ENCODE data around the gene KTN1. TPM values are rescaled to one million over a fixed set of nuclear protein-coding genes. Genes with fewer than 3 reads are reported as not detected.

The KTN1 gene
- total RNA-seq, 3 donors from 2014 or later: 142 to 215 (median 182) TPM

DNA sequence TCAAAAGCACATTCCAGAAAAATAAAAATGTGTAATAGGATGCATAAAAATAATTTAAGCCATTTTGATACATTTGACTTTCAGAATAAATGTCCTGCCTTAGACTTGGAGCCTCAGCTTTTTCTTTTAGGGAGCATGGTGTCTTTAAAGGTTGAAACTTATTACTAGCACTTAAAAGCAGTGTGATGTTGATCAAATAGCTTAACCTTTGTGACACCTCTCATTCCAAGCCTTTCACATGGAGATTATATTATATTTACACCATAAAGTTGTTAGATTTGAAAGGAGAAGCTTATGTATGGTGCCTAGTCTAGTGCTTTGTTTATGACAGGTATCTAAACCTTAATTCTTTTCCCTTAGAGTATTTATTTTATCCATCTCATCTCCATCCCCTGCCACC is 61.9 kb downstream of the KTN1 start:
- H3K27ac ChIP-seq: no peak overlapping the region
- intact Hi-C loops (cut with DNase I; ENCODE audit: low total_unique reads): no loop called here
- no peaks in the 10 kb centered on the region for H3K27me3 ChIP-seq
- H3K36me3 ChIP-seq: peaks cover 5% of the 10 kb centered on the region
- TF ChIP-seq POLR2AphosphoS5 (IDR thresholded peaks at IDR 0.05): no peak
- no peak for TF ChIP-seq POLR2A (IDR thresholded peaks at IDR 0.05)
- TF ChIP-seq, protein P1, sequence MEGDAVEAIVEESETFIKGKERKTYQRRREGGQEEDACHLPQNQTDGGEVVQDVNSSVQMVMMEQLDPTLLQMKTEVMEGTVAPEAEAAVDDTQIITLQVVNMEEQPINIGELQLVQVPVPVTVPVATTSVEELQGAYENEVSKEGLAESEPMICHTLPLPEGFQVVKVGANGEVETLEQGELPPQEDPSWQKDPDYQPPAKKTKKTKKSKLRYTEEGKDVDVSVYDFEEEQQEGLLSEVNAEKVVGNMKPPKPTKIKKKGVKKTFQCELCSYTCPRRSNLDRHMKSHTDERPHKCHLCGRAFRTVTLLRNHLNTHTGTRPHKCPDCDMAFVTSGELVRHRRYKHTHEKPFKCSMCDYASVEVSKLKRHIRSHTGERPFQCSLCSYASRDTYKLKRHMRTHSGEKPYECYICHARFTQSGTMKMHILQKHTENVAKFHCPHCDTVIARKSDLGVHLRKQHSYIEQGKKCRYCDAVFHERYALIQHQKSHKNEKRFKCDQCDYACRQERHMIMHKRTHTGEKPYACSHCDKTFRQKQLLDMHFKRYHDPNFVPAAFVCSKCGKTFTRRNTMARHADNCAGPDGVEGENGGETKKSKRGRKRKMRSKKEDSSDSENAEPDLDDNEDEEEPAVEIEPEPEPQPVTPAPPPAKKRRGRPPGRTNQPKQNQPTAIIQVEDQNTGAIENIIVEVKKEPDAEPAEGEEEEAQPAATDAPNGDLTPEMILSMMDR (IDR thresholded peaks at IDR 0.05): no peak
- H3K4me3 ChIP-seq: no peak overlapping the region
- no peak for DNase-seq (ENCODE audit: low spot score in 2 of 2)
- no peaks in the 10 kb centered on the region for H3K4me1 ChIP-seq
- H3K9me3 ChIP-seq: no peaks in the 10 kb centered on the region

DNA sequence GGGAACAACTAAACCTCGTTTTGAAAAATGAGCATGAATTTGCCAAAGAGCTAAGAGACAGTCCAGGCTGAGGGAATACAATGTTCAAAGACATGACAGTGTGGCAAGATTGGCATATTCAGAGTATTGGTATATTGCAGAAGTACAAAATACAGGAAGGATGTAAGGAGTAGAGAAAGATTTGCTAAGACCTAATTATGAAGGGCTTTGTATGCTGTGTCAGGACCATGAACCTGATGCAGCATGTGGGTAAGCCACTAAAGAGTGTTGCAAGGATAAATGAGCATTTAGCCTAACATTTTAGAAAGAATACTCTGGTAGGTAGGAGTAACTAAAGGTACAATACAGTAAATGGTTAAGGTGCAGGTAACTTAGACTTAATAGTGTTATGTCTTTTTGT is 65.1 kb downstream of the KTN1 start:
- Histone ChIP-seq H3K4me1 (no peaks in the 10 kb centered on the region), H3K9me3 (no peaks in the 10 kb centered on the region), H3K27ac (no peak overlapping the region), H3K36me3 (peaks cover 5% of the 10 kb centered on the region), H3K27me3 (no peaks in the 10 kb centered on the region), H3K4me3 (no peak overlapping the region)
- TF ChIP-seq, protein P1 (IDR thresholded peaks at IDR 0.05): no peak
- TF ChIP-seq POLR2AphosphoS5 (IDR thresholded peaks at IDR 0.05) (no peak), POLR2A (IDR thresholded peaks at IDR 0.05) (no peak)
- no peak for DNase-seq (ENCODE audit: low spot score in 2 of 2)
- intact Hi-C loops (cut with DNase I; ENCODE audit: low total_unique reads): no loop called here

DNA sequence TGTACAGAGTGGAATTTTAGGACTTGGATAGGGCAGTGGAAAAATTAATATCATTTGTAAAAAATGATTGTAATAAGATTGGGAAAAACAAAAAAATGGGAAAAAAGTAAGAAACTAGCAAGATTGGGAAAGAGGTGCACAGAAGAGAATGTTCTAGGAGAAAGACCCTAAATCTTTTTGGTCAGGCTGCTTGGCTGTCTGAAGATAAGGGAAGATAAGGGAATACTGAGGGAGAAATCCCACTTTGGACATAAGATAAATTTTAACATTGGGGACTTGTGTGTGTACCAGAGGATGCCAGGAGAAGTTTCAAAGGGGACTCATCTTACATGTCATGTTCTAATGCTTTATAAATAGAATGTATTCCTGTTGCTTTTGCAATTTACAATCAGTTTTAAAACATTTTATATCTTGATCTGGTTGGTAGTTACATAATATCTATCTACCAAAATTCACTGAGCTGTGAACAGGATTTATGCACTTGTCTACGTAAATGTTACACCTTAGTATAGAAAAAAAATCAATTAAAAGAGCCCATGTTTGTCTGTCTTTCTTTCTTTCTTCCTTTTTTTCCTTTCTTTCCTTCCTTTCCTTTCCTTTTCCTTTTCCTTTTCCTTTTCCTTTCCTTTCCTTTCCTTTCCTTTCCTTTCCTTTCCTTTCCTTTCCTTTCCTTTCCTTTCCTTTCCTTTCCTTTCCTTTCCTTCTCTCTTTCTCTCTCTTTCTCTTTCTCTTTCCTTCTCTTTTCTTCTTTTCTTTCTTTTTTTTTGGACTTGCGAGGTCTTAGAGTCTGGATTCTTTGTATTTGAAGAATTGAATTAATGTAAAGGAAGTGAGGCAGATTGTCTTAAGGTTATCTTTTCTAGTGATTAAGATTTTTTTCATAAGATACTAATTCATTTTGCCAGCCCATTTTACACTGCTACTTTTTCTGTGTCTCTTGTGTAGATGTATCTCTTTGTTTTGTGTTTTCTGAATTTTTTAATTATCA is 66.1 kb downstream of the KTN1 start:
- no peaks in the 10 kb centered on the region for H3K27me3 ChIP-seq
- H3K27ac ChIP-seq: no peak overlapping the region
- no peaks in the 10 kb centered on the region for H3K4me1 ChIP-seq
- intact Hi-C loops (cut with DNase I; ENCODE audit: low total_unique reads): no loop called here
- H3K36me3 ChIP-seq: peaks cover 8% of the 10 kb centered on the region
- no peak for DNase-seq (ENCODE audit: low spot score in 2 of 2)
- TF ChIP-seq POLR2AphosphoS5 (IDR thresholded peaks at IDR 0.05): no peak
- no peak for TF ChIP-seq POLR2A (IDR thresholded peaks at IDR 0.05)
- TF ChIP-seq, protein P1 (IDR thresholded peaks at IDR 0.05): no peak
- no peaks in the 10 kb centered on the region for H3K9me3 ChIP-seq
- H3K4me3 ChIP-seq: no peak overlapping the region

DNA sequence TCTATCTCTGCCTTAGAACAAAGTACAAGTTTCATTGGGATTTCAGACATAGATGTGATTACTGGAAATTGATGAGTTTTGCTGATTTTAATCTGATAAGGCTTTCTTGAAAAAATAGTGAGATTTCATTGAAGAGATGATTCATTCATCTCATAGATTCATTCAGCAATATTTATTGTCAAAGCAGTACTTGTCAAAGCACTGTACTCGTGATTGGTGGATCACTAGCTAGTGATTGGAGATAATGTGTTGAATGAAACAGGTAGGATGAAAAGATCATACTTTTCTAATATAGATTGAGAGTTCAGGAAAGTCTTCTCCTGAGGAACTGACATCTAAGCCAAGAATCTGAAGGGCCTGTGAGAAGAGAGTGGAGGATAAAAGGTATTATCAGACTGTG is 71.0 kb downstream of the KTN1 start:
- Histone ChIP-seq H3K27ac (no peak overlapping the region), H3K4me3 (no peak overlapping the region), H3K36me3 (peaks cover 12% of the 10 kb centered on the region), H3K27me3 (no peaks in the 10 kb centered on the region), H3K9me3 (no peaks in the 10 kb centered on the region), H3K4me1 (no peaks in the 10 kb centered on the region)
- TF ChIP-seq, protein P1 (IDR thresholded peaks at IDR 0.05): no peak
- TF ChIP-seq POLR2A (IDR thresholded peaks at IDR 0.05) (no peak), POLR2AphosphoS5 (IDR thresholded peaks at IDR 0.05) (no peak)
- no peak for DNase-seq (ENCODE audit: low spot score in 2 of 2)
- intact Hi-C loops (cut with DNase I; ENCODE audit: low total_unique reads): no loop called here

DNA sequence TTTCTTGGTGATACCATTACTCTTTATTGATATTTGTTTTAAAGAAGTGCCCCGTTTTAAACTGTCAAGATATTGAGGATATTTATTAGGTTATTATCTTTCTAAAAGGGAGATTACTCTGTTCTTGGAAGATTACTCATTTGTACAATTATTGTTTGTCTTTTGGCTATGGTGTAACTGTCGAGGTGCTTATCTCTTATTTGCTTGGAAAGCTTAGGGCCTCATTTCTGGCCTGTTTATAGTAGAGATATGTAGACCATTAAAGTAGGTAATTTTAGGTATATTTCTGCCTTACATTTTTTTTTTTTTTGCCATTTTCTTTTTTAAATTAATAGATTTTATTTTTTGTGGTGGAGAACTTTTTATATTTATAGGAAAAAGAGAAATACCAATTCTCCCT is 74.2 kb downstream of the KTN1 start:
- H3K27me3 ChIP-seq: no peaks in the 10 kb centered on the region
- TF ChIP-seq POLR2A (IDR thresholded peaks at IDR 0.05) (no peak), POLR2AphosphoS5 (IDR thresholded peaks at IDR 0.05) (no peak)
- TF ChIP-seq, protein P1 (IDR thresholded peaks at IDR 0.05): no peak
- no peaks in the 10 kb centered on the region for H3K9me3 ChIP-seq
- H3K27ac ChIP-seq: no peak overlapping the region
- DNase-seq (ENCODE audit: low spot score in 2 of 2): no peak
- H3K36me3 ChIP-seq: peaks cover 12% of the 10 kb centered on the region
- H3K4me1 ChIP-seq: no peaks in the 10 kb centered on the region
- no peak overlapping the region for H3K4me3 ChIP-seq
- intact Hi-C loops (cut with DNase I; ENCODE audit: low total_unique reads): no loop called here

All from breast epithelium (tissue), 4 donors.